ENCODE measurements around the gene RNU1-2.

DNA sequence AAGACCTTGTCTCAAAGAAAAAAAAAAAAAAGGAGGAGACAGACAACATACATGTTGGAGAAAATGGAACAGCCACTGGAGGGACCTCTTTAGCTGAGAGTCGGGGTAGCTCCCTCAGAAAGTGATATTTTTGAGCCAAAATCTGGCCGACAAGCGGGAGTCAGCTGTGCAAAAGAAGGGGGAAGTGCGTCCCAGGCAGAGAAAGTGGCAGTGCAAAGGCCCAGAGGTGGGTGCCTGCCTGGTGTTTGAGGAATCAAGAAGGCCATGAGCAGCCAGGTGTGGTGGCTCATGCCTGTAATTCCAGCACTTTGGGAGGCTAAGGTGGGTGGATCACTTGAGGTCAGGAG is 19.8 kb downstream of the RNU1-2 start:
- TF ChIP-seq, protein P1, sequence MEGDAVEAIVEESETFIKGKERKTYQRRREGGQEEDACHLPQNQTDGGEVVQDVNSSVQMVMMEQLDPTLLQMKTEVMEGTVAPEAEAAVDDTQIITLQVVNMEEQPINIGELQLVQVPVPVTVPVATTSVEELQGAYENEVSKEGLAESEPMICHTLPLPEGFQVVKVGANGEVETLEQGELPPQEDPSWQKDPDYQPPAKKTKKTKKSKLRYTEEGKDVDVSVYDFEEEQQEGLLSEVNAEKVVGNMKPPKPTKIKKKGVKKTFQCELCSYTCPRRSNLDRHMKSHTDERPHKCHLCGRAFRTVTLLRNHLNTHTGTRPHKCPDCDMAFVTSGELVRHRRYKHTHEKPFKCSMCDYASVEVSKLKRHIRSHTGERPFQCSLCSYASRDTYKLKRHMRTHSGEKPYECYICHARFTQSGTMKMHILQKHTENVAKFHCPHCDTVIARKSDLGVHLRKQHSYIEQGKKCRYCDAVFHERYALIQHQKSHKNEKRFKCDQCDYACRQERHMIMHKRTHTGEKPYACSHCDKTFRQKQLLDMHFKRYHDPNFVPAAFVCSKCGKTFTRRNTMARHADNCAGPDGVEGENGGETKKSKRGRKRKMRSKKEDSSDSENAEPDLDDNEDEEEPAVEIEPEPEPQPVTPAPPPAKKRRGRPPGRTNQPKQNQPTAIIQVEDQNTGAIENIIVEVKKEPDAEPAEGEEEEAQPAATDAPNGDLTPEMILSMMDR (IDR thresholded peaks at IDR 0.05 in 4 of 5, conservative IDR thresholded peaks at IDR 0.05 in 1 of 5), result no peak
- TF ChIP-seq POLR2A (IDR thresholded peaks at IDR 0.05), result no peak

Data from gastrocnemius medialis (tissue), 4 donors.